ENCODE measurements around the gene RAC3. TPM values are rescaled to one million over a fixed set of nuclear protein-coding genes. Genes with fewer than 3 reads are reported as not detected.

RAC3 gene
- total RNA-seq, 2 experiments from 2014 or later, result 6.4 to 6.8 TPM

- H3K27ac Mint-ChIP-seq, result no peak overlapping the region
- H3K4me3 Mint-ChIP-seq, result no peak overlapping the region
- no peaks in the 10 kb centered on the region for H3K27me3 Mint-ChIP-seq
- DNase-seq (no peak), ATAC-seq (no peak)
- H3K36me3 Mint-ChIP-seq, result peaks cover 4% of the 10 kb centered on the region
- CTCF ChIA-PET, result interaction anchor here (0.6 to 9.0 kb wide), 29 partner anchors 9 to 399 kb away, joined by 3 to 181 read pairs (median 4); partner anchors contain the start of genes ASPSCR1, DCXR, FASN and NOTUM
- H3K9me3 Mint-ChIP-seq (ENCODE audit: low read depth), result no peaks in the 10 kb centered on the region
- H3K4me1 Mint-ChIP-seq, result peaks cover 15% of the 10 kb centered on the region
These were observed 12.3 kb upstream of the RAC3 start for GRCh38 chr17:82018989-82019689.

GRCh38 chr17:82019690-82020571, 11.5 kb upstream of the RAC3 start:
- H3K4me3 Mint-ChIP-seq, result no peak overlapping the region
- peaks cover 4% of the 10 kb centered on the region for H3K36me3 Mint-ChIP-seq
- ATAC-seq (no peak), DNase-seq (peak; percentile 79)
- no peaks in the 10 kb centered on the region for H3K9me3 Mint-ChIP-seq (ENCODE audit: low read depth)
- H3K27me3 Mint-ChIP-seq, result no peaks in the 10 kb centered on the region
- CTCF ChIA-PET, result interaction anchor here (0.6 to 9.0 kb wide), 33 partner anchors 10 to 398 kb away, joined by 3 to 181 read pairs (median 4); partner anchors contain the start of genes ASPSCR1, DCXR, FASN and NOTUM
- peaks cover 18% of the 10 kb centered on the region for H3K4me1 Mint-ChIP-seq
- H3K27ac Mint-ChIP-seq, result no peak overlapping the region

DNA sequence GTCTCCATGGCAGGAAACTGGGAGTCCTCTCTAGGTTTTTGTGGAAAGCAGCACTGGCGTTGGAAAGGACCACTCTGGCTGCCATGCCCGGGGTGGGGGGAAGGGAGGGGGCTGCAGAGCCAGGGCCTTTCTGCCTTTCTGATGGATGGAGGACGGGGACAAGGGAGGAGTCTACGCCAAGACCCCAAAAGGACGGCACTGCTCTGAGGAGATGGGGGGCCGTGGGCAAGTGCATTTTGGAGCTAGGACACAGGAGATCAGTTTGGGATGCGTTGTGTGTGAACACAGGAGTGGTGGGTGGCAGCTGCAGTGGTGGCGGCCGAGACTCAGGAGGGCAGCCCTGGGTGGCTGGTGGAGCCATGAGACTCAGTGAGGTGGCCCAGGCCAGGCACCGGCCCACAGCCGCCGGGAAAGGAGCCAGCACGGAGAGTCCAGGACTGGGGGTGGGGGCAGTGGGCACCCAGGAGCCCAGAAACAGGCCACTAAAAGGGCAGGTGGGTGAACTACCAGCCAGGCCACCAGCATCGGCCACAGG, 10.8 kb upstream of the RAC3 start:
- H3K4me3 Mint-ChIP-seq, result peak overlapping the region; percentile 40

DNA sequence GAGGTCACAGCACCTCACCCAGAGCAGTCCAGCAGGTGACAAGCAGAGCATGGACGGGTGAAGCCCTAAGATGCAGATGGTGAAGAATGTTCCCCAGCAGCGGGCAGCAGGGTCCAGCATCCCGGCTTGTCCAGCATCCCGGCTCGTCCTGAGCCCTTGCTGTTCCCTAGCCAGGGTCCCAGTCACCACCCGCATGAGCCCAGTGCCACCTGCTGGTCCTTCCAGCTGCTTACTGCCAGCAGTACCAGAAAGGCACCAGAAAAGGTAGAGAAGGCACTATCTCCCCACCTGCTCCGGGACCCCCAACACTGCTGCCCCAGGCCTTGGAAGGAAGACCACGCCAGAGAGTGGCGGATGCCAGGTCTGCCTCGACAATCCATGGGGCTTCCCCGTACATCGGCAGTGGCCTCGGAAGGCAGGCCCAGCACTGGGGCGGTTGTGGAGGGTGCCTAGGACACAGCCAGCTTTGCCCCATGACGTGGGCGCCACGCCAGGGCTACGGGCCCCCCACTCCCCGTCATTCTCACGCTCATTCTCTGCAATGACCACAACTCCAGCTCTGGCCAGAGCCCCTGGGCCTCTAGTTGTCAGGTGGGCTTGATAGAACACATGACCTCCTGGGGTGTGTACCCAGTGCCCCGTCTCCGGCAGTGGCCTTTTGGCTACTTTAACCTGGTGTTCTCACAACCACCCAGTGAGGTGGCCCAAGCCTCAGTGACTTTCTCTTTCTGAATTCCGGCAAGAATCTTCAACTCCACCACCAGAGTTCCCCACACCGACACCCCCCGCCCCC, 10.2 kb upstream of the RAC3 start:
- H3K27ac Mint-ChIP-seq, result peak overlapping the region; percentile 78
- CTCF ChIA-PET, result interaction anchor here (0.9 to 9.0 kb wide), 22 partner anchors 9 to 199 kb away, joined by 3 to 181 read pairs (median 6); partner anchors contain the start of genes ASPSCR1, DCXR, MAFG and NOTUM
- ATAC-seq (no peak), DNase-seq (peak; percentile 76)
- peaks cover 4% of the 10 kb centered on the region for H3K36me3 Mint-ChIP-seq
- peak overlapping the region; percentile 82 for H3K4me3 Mint-ChIP-seq
- H3K4me1 Mint-ChIP-seq, result peaks cover 20% of the 10 kb centered on the region
- H3K27me3 Mint-ChIP-seq, result no peaks in the 10 kb centered on the region
- H3K9me3 Mint-ChIP-seq (ENCODE audit: low read depth), result no peaks in the 10 kb centered on the region

More for the DNA sequence above, 10.8 kb upstream of the RAC3 start:
- CTCF ChIA-PET, result interaction anchor here (0.7 to 9.0 kb wide), 28 partner anchors 8 to 281 kb away, joined by 3 to 181 read pairs (median 4); partner anchors contain the start of genes ASPSCR1, DCXR, NOTUM and RAC3
- no peaks in the 10 kb centered on the region for H3K9me3 Mint-ChIP-seq (ENCODE audit: low read depth)
- H3K27me3 Mint-ChIP-seq, result no peaks in the 10 kb centered on the region
- DNase-seq (no peak), ATAC-seq (no peak)
- peaks cover 18% of the 10 kb centered on the region for H3K4me1 Mint-ChIP-seq
- peak overlapping the region; percentile 40 for H3K27ac Mint-ChIP-seq
- peaks cover 4% of the 10 kb centered on the region for H3K36me3 Mint-ChIP-seq

GRCh38 chr17:82021900-82022309, 9.6 kb upstream of the RAC3 start:
- Mint-ChIP-seq H3K27me3 (no peaks in the 10 kb centered on the region), H3K27ac (peak overlapping the region; percentile 78)

GRCh38 chr17:82022310-82022980, 9.0 kb upstream of the RAC3 start, which contains the start of gene CENPX:
TSS of gene CENPX (minus strand) at chr17:82022878. CDS start at chr17:82022861, 17 bp downstream.
- Mint-ChIP-seq H3K27ac (peak within 1 kb of the TSS; percentile 78), H3K4me3 (peak within 1 kb of the TSS; percentile 82), H3K4me1 (peaks cover 29% of the 10 kb centered on the region), H3K36me3 (peaks cover 4% of the 10 kb centered on the region), H3K27me3 (no peaks in the 10 kb centered on the region), H3K9me3 (ENCODE audit: low read depth) (no peaks in the 10 kb centered on the region)
- ATAC-seq, result no peak
- CTCF ChIA-PET, result interaction anchor here (0.9 to 9.0 kb wide), 22 partner anchors 8 to 214 kb away, joined by 3 to 181 read pairs (median 7); partner anchors contain the start of genes ARHGDIA, DCXR, GPS1 and MAFG
- no peak for DNase-seq

More at GRCh38 chr17:82021900-82022309, 9.6 kb upstream of the RAC3 start:
- DNase-seq, result no peak
- H3K9me3 Mint-ChIP-seq (ENCODE audit: low read depth), result no peaks in the 10 kb centered on the region
- ATAC-seq, result no peak
- CTCF ChIA-PET, result interaction anchor here (0.9 to 9.0 kb wide), 18 partner anchors 8 to 184 kb away, joined by 3 to 181 read pairs (median 5); partner anchors contain the start of genes DCXR, GPS1, MAFG and NOTUM
- H3K4me1 Mint-ChIP-seq, result peaks cover 25% of the 10 kb centered on the region
- H3K4me3 Mint-ChIP-seq, result peak overlapping the region; percentile 82
- peaks cover 4% of the 10 kb centered on the region for H3K36me3 Mint-ChIP-seq

DNA sequence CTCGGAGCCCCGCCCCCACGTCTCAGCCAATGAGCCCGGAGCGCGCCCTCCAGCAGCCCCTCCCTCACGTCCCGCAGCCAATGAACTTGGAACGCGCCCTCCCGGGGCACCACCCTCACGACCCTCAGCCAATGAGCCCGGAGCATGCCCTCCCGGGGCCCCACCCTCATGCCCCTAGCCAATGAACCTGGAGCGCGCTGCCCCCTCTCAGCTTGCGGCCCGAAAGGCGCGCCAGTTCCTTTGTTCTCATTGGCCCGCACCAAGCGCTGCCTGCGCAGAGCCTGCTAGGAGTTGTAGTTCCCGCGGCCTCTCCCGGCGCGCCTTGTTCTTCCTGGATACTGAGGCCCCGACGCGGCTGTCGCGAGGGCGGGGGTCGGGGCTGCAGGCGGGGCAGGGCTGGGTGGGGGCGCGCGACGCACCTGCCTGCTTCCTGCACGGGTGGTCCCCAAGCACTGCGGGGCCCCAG, 8.5 kb upstream of the RAC3 start, which contains the start of gene LRRC45:
TSS of gene LRRC45 (plus strand) at position 325 of the 466 bp plus-strand sequence. CDS start 339 bp downstream, outside the sequence.
- Mint-ChIP-seq H3K4me1 (peaks cover 32% of the 10 kb centered on the region), H3K4me3 (peak within 1 kb of the TSS; percentile 82), H3K27me3 (no peaks in the 10 kb centered on the region), H3K27ac (peak within 1 kb of the TSS; percentile 78), H3K9me3 (ENCODE audit: low read depth) (no peaks in the 10 kb centered on the region), H3K36me3 (peaks cover 4% of the 10 kb centered on the region)
- ATAC-seq, result peak; percentile 95
- DNase-seq, result peak; percentile 100
- CTCF ChIA-PET, result interaction anchor here (1.0 to 9.0 kb wide), 16 partner anchors 12 to 213 kb away, joined by 3 to 181 read pairs (median 6); partner anchors contain the start of genes ARHGDIA, DCXR, GPS1 and MAFG

DNA sequence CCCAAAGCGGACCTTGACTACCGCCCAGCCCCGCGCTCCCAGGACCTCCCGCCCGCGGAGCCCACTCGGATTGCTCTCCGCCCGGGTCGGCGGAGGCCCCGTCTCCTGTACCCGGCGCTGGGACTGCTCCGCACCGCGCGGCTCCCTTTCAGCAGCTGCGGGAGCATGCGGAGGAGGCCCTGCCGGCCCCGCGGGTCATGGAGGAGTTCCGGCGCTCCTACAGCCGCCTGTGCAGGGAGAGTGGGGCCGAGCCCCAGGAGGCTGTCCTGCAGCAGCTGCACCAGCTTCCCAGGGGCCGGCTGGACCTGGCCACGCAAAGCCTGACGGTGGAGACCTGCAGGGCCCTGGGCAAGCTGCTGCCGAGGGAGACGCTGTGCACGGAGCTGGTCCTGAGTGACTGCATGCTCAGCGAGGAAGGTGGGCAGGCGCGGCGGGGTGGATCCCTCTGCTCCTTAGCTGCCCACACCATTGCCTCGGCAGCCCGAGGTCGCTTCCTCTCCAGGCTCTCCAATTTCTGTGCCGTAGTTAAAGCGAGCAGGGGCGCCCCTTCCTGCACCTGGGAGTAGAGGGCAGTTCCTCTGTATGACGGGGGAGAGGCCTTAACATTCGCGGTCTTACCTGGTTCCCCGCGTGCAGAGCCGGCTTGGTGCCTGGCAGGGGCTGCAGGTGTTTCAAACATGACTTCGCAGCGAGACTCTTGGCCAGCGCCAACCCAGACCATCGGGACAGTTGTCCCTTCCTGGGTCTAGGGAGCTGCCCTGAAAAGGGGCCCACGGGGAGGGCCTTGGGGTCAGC, 7.8 kb upstream of the RAC3 start:
- H3K9me3 Mint-ChIP-seq (ENCODE audit: low read depth), result no peaks in the 10 kb centered on the region
- ATAC-seq (no peak), DNase-seq (peak; percentile 61)
- peaks cover 32% of the 10 kb centered on the region for H3K4me1 Mint-ChIP-seq
- peak overlapping the region; percentile 82 for H3K4me3 Mint-ChIP-seq
- H3K36me3 Mint-ChIP-seq, result peaks cover 1% of the 10 kb centered on the region
- H3K27ac Mint-ChIP-seq, result peak overlapping the region; percentile 52
- CTCF ChIA-PET, result interaction anchor here (1.0 to 9.0 kb wide), 9 partner anchors 11 to 213 kb away, joined by 4 to 181 read pairs (median 7); partner anchors contain the start of genes ARHGDIA, DCXR, MAFG and NOTUM
- no peaks in the 10 kb centered on the region for H3K27me3 Mint-ChIP-seq

DNA sequence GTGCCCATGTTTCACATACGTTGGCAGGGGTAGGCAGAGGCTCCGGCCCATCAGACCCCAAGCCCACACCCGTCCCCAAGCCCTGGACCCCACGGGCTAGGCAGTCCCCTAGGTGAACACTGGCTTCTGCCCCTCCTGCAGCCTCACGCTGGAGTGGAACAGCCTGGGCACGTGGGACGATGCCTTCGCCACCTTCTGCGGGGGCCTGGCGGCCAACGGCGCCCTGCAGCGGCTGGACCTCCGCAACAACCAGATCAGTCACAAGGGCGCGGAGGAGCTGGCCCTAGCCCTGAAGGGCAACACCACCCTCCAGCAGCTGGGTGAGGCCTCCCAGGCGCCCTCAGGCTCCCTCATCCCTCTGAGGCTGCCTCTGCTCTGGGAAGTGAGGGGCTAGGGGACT, 6.6 kb upstream of the RAC3 start:
- CTCF ChIA-PET, result interaction anchor here (0.9 to 2.4 kb wide), 3 partner anchors 60 to 130 kb away, joined by 3 to 11 read pairs (median 10); partner anchors contain the start of gene NOTUM
- H3K27ac Mint-ChIP-seq, result no peak overlapping the region

DNA sequence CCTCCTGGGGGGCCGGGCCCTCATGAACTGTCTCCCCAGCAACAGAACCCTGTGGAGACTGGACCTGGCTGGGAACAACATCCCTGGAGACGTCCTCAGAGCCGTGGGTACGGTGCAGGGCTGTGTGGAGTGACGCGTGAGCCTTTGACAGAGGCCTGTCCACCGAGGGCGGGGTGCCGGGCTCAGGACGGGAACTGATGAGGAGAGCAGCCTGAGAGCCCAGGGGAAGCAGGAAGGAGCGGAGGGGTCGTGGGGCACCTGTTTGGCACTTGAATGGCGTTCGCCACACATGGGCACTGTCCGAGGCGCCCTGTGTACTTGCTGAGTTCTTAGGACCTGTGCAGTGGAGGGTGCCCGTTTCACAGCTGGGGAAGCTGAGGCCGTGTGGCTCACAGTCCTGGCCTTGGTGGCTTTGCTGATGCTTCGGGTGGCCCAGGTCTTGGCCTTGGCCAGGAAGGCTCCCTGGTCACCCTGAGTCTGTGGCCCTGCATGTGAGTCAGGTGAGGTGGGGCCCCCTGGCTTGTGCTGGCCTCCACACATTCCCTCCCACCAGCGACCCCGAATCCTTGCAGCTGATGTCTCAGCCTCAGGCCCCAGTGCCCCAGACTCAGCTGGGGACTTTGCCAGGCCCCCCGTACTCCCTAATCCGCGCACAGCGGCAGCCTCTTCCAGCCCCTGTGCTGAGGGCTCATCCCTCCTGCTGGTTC, 5.9 kb upstream of the RAC3 start:
- H3K27ac Mint-ChIP-seq, result no peak overlapping the region

More for the DNA sequence above, 6.6 kb upstream of the RAC3 start:
- H3K27me3 Mint-ChIP-seq, result no peaks in the 10 kb centered on the region
- no peak for ATAC-seq
- no peaks in the 10 kb centered on the region for H3K9me3 Mint-ChIP-seq (ENCODE audit: low read depth)
- DNase-seq, result no peak
- H3K4me1 Mint-ChIP-seq, result peaks cover 38% of the 10 kb centered on the region
- peaks cover 3% of the 10 kb centered on the region for H3K36me3 Mint-ChIP-seq
- H3K4me3 Mint-ChIP-seq, result no peak overlapping the region

More for the DNA sequence above, 5.9 kb upstream of the RAC3 start:
- Mint-ChIP-seq H3K27me3 (no peaks in the 10 kb centered on the region), H3K9me3 (ENCODE audit: low read depth) (no peaks in the 10 kb centered on the region), H3K4me3 (no peak overlapping the region), H3K4me1 (peaks cover 37% of the 10 kb centered on the region), H3K36me3 (peaks cover 3% of the 10 kb centered on the region)
- no peak for ATAC-seq
- no peak for DNase-seq
- CTCF ChIA-PET, result interaction anchor here (0.9 to 2.4 kb wide), 5 partner anchors 11 to 66 kb away, joined by 3 to 10 read pairs (median 4); partner anchors contain the start of genes DCXR, DUS1L and NOTUM

Data from activated CD8-positive, alpha-beta memory T cell treated with anti-CD3 and anti-CD28 coated beads, Interleukin-2, amount 10 ng/mL, durations not matched to agents 7 days and 5 days (primary cell).